ENCODE measurements around the gene ENOPH1.
A peak's percentile ranks its signal among the peaks of the same experiment; 100 is the strongest.
"Not testable (repeated sequence)": the region's sequence is repeated elsewhere in the genome, so short reads cannot be mapped to it uniquely, and the experiment has no call there.

The ENOPH1 gene

DNA sequence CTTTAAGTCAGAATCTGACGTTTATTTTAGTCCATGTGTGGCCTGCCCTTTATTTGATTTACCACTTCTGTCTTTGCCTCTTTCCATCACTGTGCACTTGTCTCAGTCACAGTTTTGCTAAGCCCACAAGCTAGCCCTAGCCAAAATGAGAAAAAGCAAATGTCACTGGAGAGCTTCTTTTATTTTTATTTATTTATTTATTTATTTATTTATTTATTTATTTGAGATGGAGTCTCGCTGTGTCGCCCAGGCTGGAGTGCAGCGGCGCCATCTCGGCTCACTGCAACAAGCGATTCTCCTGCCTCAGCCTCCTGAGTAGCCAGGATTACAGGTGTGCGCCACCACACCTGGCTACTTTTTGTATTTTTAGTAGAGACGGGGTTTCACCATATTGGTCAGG, 40.3 kb upstream of the ENOPH1 start:
- TF ChIP-seq ZNF140 (tag by site-specific recombination; IDR thresholded peaks at IDR 0.05) (0 out of 2 replicates have a peak, but pooled peaks have one; percentile 14), ZNF394 (tag by site-specific recombination; IDR thresholded peaks at IDR 0.05; ENCODE audit: borderline replicate concordance) (peak; percentile 68; the same call in 1 of the 2 replicates), ZNF555 (tag by site-specific recombination; conservative IDR thresholded peaks at IDR 0.05) (0 out of 2 replicates have a peak, but pooled peaks have one; percentile 15), ZNF426 (tag by site-specific recombination; IDR thresholded peaks at IDR 0.05) (peak; percentile 42)
- TF ChIP-seq, protein P1, sequence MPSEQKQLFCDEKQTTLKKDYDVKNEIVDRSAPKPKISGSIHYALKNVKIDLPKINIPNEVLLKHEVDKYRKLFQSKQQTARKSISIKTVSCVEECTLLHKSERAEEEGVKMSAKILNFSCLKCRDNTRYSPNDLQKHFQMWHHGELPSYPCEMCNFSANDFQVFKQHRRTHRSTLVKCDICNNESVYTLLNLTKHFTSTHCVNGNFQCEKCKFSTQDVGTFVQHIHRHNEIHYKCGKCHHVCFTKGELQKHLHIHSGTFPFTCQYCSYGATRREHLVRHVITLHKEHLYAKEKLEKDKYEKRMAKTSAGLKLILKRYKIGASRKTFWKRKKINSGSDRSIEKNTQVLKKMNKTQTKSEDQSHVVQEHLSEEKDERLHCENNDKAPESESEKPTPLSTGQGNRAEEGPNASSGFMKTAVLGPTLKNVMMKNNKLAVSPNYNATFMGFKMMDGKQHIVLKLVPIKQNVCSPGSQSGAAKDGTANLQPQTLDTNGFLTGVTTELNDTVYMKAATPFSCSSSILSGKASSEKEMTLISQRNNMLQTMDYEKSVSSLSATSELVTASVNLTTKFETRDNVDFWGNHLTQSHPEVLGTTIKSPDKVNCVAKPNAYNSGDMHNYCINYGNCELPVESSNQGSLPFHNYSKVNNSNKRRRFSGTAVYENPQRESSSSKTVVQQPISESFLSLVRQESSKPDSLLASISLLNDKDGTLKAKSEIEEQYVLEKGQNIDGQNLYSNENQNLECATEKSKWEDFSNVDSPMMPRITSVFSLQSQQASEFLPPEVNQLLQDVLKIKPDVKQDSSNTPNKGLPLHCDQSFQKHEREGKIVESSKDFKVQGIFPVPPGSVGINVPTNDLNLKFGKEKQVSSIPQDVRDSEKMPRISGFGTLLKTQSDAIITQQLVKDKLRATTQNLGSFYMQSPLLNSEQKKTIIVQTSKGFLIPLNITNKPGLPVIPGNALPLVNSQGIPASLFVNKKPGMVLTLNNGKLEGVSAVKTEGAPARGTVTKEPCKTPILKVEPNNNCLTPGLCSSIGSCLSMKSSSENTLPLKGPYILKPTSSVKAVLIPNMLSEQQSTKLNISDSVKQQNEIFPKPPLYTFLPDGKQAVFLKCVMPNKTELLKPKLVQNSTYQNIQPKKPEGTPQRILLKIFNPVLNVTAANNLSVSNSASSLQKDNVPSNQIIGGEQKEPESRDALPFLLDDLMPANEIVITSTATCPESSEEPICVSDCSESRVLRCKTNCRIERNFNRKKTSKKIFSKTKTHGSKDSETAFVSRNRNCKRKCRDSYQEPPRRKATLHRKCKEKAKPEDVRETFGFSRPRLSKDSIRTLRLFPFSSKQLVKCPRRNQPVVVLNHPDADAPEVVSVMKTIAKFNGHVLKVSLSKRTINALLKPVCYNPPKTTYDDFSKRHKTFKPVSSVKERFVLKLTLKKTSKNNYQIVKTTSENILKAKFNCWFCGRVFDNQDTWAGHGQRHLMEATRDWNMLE (tag by site-specific recombination; conservative IDR thresholded peaks at IDR 0.05; ENCODE audit: low read depth) = peak; percentile 66
- ChIA-PET POLR2A (interaction anchor here (0.7 to 1.6 kb wide), 2 partner anchors 32 to 39 kb away, joined by 5 to 6 read pairs; no protein-coding TSS in a partner anchor), CTCF (interaction anchor here (0.6 kb wide), 1 partner anchor 53 kb away, joined by 3 read pairs; no protein-coding TSS in a partner anchor)

DNA sequence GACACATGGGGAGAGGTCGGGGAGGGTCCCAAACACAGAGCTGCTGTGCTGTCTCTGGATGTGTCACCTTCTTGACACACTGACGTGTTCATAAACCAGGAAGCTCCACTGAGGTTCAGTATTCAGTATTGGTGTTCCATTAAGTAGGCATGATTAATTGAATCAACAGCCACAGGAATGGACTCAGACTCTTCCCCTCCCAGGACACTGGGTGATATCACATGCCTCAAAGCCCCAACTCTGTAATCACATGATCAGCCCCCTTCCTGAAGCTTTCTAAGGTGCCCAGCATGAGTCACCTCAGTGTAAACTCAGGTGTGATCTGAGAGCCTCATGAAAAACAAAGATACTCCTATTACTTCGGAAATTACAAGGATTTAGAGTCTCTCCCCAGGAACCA, 35.5 kb upstream of the ENOPH1 start:
- no peak for TF ChIP-seq ZNF354C (tag by site-specific recombination; IDR thresholded peaks at IDR 0.05; ENCODE audit: borderline replicate concordance, low read depth)
- TF ChIP-seq ZBTB17 (tag by site-specific recombination; IDR thresholded peaks at IDR 0.05) = peak; percentile 55
- Histone ChIP-seq H3K4me3 (ENCODE audit: low read depth, low read length) (no peak overlapping the region), H3K4me1 (ENCODE audit: control insufficient read depth, insufficient read depth, low read length) (no peaks in the 10 kb centered on the region), H3K36me3 (ENCODE audit: control insufficient read depth in 2 of 2, insufficient read depth in 1 of 2, low read length in 2 of 2) (no peaks in the 10 kb centered on the region), H3K27ac (ENCODE audit: extremely low read depth, low read depth, low read length) (no peak overlapping the region), H3K9me3 (ENCODE audit: control insufficient read depth, insufficient read depth, low read depth, low read length) (no peaks in the 10 kb centered on the region)
- ChIA-PET CTCF (no interaction called here), POLR2A (interaction anchor here (0.7 to 1.3 kb wide), 2 partner anchors 28 to 34 kb away, joined by 3 read pairs; no protein-coding TSS in a partner anchor)

More for the DNA sequence above, 40.3 kb upstream of the ENOPH1 start:
- not testable (repeated sequence) for H3K4me3 ChIP-seq (ENCODE audit: low read depth, low read length); H3K27ac ChIP-seq (ENCODE audit: extremely low read depth, low read depth, low read length); H3K9me3 ChIP-seq (ENCODE audit: control insufficient read depth, insufficient read depth, low read depth, low read length); H3K36me3 ChIP-seq (ENCODE audit: control insufficient read depth in 2 of 2, insufficient read depth in 1 of 2, low read length in 2 of 2); H3K4me1 ChIP-seq (ENCODE audit: control insufficient read depth, insufficient read depth, low read length)

DNA sequence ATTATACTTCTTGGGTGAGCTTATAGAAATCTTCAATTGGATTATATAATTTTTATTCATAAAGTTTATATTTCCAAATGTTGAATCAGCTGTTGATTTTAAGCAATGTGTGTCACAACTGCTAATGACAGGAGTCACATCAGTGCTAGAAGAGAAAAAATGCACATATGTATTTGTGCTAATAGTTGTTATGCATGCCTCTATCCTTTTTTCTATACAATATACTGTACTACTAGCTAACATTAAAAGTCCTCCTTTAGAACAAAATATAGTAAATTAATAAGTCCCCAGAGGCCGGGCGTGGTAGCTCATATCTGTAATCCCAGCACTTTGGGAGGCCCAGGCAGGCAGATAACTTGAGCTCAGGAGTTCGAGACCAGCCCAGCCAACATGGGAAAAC, 32.9 kb upstream of the ENOPH1 start:
- CTCF ChIA-PET = interaction anchor here (0.6 to 0.9 kb wide), 2 partner anchors 9 to 27 kb away, joined by 3 to 4 read pairs; no protein-coding TSS in a partner anchor
- Histone ChIP-seq H3K4me3 (ENCODE audit: low read depth, low read length) (no peak overlapping the region), H3K9me3 (ENCODE audit: control insufficient read depth, insufficient read depth, low read depth, low read length) (no peaks in the 10 kb centered on the region), H3K27ac (ENCODE audit: extremely low read depth, low read depth, low read length) (no peak overlapping the region), H3K36me3 (ENCODE audit: control insufficient read depth in 2 of 2, insufficient read depth in 1 of 2, low read length in 2 of 2) (no peaks in the 10 kb centered on the region), H3K4me1 (ENCODE audit: control insufficient read depth, insufficient read depth, low read length) (no peaks in the 10 kb centered on the region)
- POLR2A ChIA-PET = interaction anchor here (1.7 kb wide), 1 partner anchor 32 kb away, joined by 5 read pairs; no protein-coding TSS in a partner anchor
- TF ChIP-seq, protein P2, sequence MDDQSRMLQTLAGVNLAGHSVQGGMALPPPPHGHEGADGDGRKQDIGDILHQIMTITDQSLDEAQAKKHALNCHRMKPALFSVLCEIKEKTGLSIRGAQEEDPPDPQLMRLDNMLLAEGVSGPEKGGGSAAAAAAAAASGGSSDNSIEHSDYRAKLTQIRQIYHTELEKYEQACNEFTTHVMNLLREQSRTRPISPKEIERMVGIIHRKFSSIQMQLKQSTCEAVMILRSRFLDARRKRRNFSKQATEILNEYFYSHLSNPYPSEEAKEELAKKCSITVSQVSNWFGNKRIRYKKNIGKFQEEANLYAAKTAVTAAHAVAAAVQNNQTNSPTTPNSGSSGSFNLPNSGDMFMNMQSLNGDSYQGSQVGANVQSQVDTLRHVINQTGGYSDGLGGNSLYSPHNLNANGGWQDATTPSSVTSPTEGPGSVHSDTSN (CRISPR knock-in tag; IDR thresholded peaks at IDR 0.05) = no peak
- TF ChIP-seq ZSCAN16 (tag by site-specific recombination; IDR thresholded peaks at IDR 0.05) (no peak), ZNF530 (tag by site-specific recombination; IDR thresholded peaks at IDR 0.05; ENCODE audit: low read depth) (no peak), ZNF514 (tag by site-specific recombination; IDR thresholded peaks at IDR 0.05) (no peak), ZNF354C (tag by site-specific recombination; IDR thresholded peaks at IDR 0.05; ENCODE audit: borderline replicate concordance, low read depth) (no peak), ZEB2 (tag by site-specific recombination; IDR thresholded peaks at IDR 0.05) (no peak), ZNF132 (tag by site-specific recombination; IDR thresholded peaks at IDR 0.05; ENCODE audit: borderline replicate concordance) (no peak), ZNF626 (tag by site-specific recombination; IDR thresholded peaks at IDR 0.05) (no peak), ZFP37 (tag by site-specific recombination; IDR thresholded peaks at IDR 0.05) (no peak), ZNF391 (tag by site-specific recombination; IDR thresholded peaks at IDR 0.05; ENCODE audit: borderline replicate concordance, low read depth) (no peak), KLF10 (tag by site-specific recombination; IDR thresholded peaks at IDR 0.05) (no peak), IKZF3 (tag by site-specific recombination; IDR thresholded peaks at IDR 0.05) (no peak), BCL11A (tag by site-specific recombination; IDR thresholded peaks at IDR 0.05; ENCODE audit: low read depth) (no peak)
- TF ChIP-seq, protein P3, sequence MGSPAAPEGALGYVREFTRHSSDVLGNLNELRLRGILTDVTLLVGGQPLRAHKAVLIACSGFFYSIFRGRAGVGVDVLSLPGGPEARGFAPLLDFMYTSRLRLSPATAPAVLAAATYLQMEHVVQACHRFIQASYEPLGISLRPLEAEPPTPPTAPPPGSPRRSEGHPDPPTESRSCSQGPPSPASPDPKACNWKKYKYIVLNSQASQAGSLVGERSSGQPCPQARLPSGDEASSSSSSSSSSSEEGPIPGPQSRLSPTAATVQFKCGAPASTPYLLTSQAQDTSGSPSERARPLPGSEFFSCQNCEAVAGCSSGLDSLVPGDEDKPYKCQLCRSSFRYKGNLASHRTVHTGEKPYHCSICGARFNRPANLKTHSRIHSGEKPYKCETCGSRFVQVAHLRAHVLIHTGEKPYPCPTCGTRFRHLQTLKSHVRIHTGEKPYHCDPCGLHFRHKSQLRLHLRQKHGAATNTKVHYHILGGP (tag by site-specific recombination; IDR thresholded peaks at IDR 0.05) = no peak

All from HEK293 (cell line).